ENCODE results near the gene ATOSB. TPM values are rescaled to one million over a fixed set of nuclear protein-coding genes. Genes with fewer than 3 reads are reported as not detected.
"Not testable (repeated sequence)": the region's sequence is repeated elsewhere in the genome, so short reads cannot be mapped to it uniquely, and the experiment has no call there.

The ATOSB gene
- total RNA-seq, 2 donors from 2014 or later, result 19.6 to 22.2 TPM

- Histone ChIP-seq H3K36me3 (no peaks in the 10 kb centered on the region), H3K4me3 (peak within 1 kb of the TSS; percentile 83 to 86), H3K9me3 (no peaks in the 10 kb centered on the region), H3K4me1 (peaks cover 0 to 26% of the 10 kb centered on the region in 2 donors), H3K27me3 (no peaks in the 10 kb centered on the region), H3K27ac (peak within 1 kb of the TSS; percentile 93 to 97)
- peak in 1 of 2 donors; percentile 10 for TF ChIP-seq CTCF (IDR thresholded peaks at IDR 0.05)
- DNase-seq (ENCODE audit: low spot score), result peak; percentile 95
Observed at GRCh38 chr9:35161713-35162604, 46.3 kb upstream of the ATOSB start, which contains the start of gene UNC13B. Gene UNC13B (plus strand): TSS chr9:35162009. CDS start chr9:35162284, 275 bp downstream.

- Histone ChIP-seq H3K27me3 (no peaks in the 10 kb centered on the region), H3K4me3 (no peak overlapping the region), H3K9me3 (no peaks in the 10 kb centered on the region), H3K36me3 (no peaks in the 10 kb centered on the region), H3K27ac (no peak overlapping the region), H3K4me1 (peaks cover 0 to 16% of the 10 kb centered on the region in 2 donors)
- no peak for DNase-seq (ENCODE audit: low spot score)
- no peak for TF ChIP-seq CTCF (IDR thresholded peaks at IDR 0.05)
Observed at GRCh38 chr9:35158501-35159280, 43.0 kb upstream of the ATOSB start.

- H3K36me3 ChIP-seq; H3K4me1 ChIP-seq; H3K27me3 ChIP-seq; H3K27ac ChIP-seq; DNase-seq (ENCODE audit: low spot score); H3K4me3 ChIP-seq; H3K9me3 ChIP-seq: not testable (repeated sequence)
Observed at GRCh38 chr9:35157836-35158235, 42.2 kb upstream of the ATOSB start.

- no peaks in the 10 kb centered on the region for H3K27me3 ChIP-seq
- H3K4me1 ChIP-seq, result peaks cover 0 to 5% of the 10 kb centered on the region in 2 donors
- no peak overlapping the region for H3K27ac ChIP-seq
- H3K36me3 ChIP-seq, result no peaks in the 10 kb centered on the region
- no peak for DNase-seq (ENCODE audit: low spot score)
- H3K4me3 ChIP-seq, result no peak overlapping the region
- TF ChIP-seq CTCF (IDR thresholded peaks at IDR 0.05), result no peak
- no peaks in the 10 kb centered on the region for H3K9me3 ChIP-seq
Observed at GRCh38 chr9:35156781-35157180, 41.1 kb upstream of the ATOSB start.

GRCh38 chr9:35152926-35153325, 37.3 kb upstream of the ATOSB start:
- Histone ChIP-seq H3K27me3 (no peaks in the 10 kb centered on the region), H3K27ac (no peak overlapping the region), H3K36me3 (no peaks in the 10 kb centered on the region), H3K9me3 (peaks cover 0 to 19% of the 10 kb centered on the region in 2 donors), H3K4me3 (no peak overlapping the region), H3K4me1 (no peaks in the 10 kb centered on the region)
- DNase-seq (ENCODE audit: low spot score), result no peak
- no peak for TF ChIP-seq CTCF (IDR thresholded peaks at IDR 0.05)

GRCh38 chr9:35147941-35148563, 32.4 kb upstream of the ATOSB start:
- not testable (repeated sequence) for H3K27ac ChIP-seq; H3K36me3 ChIP-seq; H3K4me3 ChIP-seq; H3K4me1 ChIP-seq; H3K27me3 ChIP-seq; DNase-seq (ENCODE audit: low spot score)
- peaks cover 0 to 55% of the 10 kb centered on the region in 2 donors for H3K9me3 ChIP-seq
